HG03095 (cell line): ENCODE measurements around the gene ZNF197.
"Not testable (repeated sequence)": the region's sequence is repeated elsewhere in the genome, so short reads cannot be mapped to it uniquely, and the experiment has no call there.

Experiments used
- ATAC-seq: cut with Tn5 transposase; IDR thresholded peaks from one replicate; pipeline ENCODE4 v1.9.1; 2021; ENCODE audit warnings: moderate library complexity; ENCODE audit not compliant: unreplicated experiment

ZNF197 gene

DNA sequence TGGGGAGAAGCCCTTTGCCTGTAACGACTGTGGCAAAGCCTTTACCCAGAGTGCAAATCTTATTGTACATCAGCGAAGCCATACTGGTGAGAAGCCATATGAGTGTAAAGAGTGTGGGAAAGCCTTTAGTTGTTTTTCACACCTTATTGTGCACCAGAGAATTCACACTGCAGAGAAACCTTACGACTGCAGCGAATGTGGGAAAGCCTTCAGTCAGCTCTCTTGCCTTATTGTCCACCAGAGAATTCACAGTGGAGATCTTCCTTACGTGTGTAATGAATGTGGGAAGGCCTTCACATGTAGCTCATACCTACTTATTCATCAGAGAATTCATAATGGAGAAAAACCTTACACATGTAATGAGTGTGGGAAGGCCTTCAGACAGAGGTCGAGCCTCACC, 34.6 kb downstream of the ZNF197 start:
- no peak for ATAC-seq

DNA sequence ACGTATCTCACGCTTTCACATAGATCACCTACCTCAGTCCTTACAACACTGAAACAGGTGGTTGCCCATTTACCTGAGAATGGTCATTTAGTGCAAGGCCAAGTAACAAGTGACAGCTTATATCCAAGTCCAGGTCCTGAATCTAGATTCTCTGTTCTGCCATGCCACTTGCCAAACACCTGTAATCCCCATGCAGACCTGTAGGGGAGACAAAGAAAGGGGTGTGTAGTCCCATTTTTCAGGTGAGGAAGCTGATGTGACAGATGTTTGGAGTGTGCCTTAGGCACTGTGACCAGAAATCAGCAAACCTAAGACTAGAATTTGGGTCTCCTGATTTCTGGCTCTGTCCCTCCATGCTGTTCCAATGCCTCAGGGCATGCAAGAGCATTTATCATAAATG, 36.4 kb downstream of the ZNF197 start:
- ATAC-seq, result no peak

DNA sequence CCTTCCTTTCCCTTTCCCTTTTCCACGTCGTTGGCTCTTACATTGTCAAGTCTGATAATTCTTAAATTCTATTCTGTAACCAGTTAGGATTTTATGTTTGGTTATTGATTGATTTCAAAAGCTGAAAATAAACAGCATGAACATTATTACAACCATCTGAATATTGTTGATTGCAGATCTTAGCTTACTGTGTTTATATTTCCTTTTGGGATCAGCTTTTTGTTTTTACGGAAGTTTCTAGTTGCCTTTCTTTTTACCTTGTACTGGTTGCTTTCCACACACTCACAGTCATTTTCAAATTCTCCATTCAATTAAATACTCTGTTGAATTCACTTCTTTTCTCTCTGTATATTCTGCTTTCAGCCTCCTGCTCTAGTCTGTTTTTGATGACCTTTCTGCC, 40.3 kb downstream of the ZNF197 start:
- no peak for ATAC-seq

DNA sequence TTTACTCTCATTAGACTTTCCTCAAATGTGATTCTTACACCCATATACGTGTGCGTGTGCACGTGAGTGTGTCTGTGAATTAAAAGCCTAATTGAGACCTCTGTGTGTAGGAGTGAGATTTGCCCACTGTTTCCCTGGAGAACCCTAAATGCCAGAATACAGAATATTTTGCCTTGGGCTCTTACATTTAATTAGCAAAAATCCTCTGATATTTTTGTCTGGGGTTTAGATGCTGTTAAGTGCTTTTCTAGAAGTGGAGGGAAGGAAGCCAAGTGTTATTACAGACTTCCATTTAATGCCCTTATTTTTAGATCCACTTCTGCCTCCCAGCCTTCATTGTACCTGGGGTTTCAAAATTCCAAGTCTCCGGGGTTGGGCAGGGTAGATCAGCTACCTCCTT, 41.5 kb downstream of the ZNF197 start:
- ATAC-seq, result no peak

DNA sequence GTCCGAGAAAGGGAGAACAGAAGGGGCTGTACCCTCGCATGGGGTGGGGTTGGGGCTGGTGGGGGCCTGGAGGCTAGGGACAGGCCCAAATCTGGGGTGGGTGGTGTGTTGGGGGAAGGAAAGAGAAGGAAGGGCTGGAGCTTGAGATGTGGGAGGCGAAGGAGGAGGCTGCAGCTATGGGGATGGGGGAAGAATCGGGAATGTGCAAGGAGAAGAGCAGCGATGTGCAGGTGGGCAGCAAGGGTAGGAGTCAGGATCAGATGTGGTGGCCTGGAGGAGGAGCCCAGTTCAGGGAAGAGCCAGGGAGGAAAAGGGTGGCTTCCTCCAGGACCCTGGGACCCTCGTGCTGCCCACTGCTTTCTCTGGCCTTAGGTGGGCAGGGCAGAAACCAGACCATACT, 44.9 kb downstream of the ZNF197 start:
- no peak for ATAC-seq

DNA sequence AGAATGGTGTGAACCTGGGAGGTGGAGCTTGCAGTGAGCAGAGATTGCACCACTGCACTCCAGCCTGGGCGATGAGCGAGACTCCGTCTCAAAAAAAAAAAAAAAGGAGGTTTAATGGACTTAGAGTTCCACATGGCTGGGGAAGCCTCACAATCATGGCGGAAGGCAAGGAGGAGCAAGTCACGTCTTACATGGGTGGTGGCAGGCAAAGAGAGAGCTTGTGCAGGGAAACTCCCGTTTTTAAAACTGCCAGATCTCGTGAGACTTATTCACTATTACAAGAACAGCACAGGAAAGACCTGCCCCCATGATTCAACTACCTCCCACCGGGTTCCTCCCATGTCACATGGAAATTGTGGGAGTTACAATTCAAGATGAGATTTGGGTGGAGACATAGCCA, 48.6 kb downstream of the ZNF197 start:
- not testable (repeated sequence) for ATAC-seq

DNA sequence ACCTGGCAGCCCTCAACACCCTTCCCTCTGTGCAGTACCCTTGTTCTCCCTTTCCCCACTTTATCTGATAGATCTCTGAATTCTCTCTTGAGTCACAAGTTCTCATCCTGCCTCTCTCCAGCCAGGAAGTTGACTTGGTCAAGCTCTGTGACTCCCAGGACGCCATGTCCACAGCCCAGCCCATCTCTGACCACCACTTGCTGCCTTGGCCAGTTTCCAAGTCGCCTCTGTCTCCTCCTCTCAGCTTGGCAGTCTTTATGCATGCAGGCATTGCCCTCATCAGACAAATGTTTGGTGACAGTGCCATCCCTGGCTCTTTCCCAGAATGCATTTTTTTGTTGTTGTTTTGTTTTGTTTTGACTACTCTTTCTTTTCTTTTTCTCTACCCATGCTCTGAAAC, 49.4 kb downstream of the ZNF197 start:
- no peak for ATAC-seq

DNA sequence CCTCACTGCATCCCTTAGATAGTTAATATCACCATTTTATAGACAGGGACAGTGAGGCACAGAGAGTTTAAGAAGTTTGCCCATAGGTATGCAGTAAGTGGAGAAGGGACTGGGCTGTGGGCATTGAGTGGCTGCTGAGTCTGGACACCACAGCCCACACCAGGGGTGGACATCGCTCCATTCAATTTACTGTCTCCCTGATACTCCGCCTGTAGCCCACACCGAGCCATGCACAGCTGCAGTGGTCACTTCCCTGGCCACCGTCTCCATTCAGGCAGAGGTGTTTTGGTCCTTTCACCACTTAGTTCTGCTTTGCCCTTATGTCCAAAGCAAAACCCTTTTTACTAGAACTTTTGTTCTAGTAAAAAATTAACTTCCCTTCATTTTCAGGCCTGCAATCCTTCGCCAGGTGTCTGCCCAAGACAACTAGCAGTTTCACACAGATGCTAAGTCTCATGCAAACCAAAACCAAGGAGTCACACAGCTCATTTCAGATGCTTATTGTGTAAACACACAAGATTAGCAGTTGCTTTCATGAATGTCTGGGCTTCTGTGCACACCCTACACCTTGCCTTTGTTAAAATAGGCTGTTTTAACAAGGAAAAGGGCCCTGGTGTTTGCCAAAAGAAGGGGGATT, 53.8 kb downstream of the ZNF197 start:
- ATAC-seq, result no peak

DNA sequence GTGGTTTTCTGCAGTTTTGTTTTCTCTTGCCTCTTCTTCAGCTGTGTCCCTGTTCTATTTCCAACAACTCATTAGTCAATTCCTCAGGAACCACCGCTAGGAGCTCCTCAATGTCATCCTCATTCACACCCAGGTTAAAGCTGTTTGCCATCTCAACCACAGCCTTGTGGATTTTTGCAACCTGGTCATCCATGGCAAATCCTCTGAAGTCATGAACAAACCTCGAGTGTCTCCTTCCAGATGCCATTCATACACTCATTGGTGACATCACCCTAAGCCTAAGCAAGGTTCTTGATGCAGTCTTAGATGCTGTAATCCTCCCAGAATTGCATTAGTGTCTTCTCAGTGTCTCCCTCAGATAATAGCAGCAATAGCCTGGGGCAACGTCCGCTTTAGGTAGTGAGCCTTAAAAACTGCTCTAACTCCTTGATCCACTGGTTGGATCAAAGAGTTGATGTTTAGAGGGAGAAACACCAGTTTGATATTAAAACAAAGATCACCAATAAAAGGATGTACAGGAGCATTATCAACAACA, 56.2 kb downstream of the ZNF197 start:
- no peak for ATAC-seq

DNA sequence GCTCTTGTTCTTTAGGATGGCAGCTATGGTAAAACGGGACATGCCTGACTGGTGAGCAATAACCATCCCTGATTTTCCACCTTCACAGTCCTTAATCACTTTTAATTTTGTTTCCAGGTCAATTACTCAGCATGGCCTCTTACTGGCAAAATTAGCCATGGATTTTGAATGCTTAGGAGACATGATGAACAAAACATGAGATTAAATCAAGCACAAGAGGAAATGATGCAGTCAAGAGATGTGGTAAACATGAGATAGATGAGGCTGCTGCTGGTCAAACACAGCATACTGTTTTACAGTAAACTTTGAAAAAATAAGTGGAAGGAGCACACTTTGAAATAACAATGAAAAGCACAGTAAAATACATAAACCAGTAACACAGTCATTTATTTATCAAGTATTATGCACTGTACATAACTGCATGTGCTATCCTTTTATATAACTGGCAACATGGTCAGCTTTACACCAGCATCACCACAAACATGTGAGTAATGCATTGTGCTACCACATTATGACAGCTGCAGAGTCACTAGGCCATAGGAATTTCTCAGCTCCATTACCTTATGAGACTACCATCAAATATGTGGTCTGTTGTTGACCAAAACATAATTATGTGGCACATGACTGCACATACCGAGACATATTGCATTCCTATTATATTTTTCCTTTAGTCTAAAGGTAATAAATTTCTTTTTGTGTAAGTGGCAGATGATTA, 57.5 kb downstream of the ZNF197 start:
- ATAC-seq, result no peak

DNA sequence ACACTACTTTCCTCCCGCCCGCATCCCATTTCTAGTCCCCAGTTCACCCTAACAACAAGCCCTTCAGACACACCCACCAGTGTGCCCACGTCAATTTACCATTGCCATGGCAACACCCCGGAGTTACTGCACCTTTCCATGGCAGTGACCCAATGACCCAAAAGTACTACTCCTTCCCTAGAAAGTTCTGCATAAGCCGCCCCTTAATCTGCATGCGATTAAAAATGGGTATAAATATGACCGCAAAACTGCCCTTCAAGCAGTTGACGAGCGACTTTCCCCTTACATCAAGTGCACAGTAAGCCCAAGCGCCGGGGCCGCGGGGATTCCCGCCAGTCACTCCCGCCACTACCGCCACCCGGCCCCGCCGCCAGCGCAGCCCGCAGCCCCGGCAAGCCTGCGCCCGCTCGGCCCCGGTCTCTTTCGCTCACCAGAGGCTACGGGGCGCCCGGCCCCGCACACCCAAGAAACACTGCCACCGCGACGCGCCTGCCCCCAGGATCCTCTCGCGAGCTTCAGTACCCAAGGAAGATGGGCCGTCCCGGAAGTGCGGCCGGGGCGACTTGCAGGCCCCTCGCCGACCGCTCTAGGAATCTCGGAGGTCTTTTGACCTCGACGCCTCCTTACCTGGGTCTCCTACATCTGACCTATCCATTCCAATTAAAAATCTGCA, 60.4 kb downstream of the ZNF197 start:
- peak; percentile 93 for ATAC-seq

DNA sequence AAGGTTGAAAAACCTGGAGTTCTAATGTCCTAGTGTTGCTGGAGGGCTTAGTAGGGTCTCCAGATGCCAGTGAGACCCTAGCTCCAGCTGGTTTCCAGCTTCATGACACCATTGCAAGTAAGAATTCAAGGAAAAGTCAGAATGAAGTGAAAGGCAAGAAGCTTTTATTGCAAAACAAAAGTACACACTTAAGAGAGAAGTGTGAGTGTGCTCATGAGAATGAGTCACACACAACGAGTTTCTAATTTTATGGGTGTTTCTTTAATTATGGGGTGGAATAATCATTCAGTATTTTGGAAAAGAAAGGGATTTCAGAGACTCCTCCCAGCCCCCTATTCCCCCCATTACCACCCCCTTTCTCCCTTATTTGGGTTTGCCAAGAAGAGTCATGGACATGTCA, 63.1 kb downstream of the ZNF197 start:
- ATAC-seq, result no peak
